ENCODE data around the gene DMD. TPM values are rescaled to one million over a fixed set of nuclear protein-coding genes. Genes with fewer than 3 reads are reported as not detected.

Gene DMD
- total and polyA plus RNA-seq, 2 donors from 2014 or later, result 4.2 to 17.9 TPM

GRCh38 chrX:31333165-31333831 lies 1878.1 kb downstream of the DMD start:
- H3K4me1 ChIP-seq (ENCODE audit: control insufficient read depth in 2 of 3, insufficient read depth in 2 of 3, low read depth in 1 of 3, low read length in 3 of 3), result no peaks in the 10 kb centered on the region
- no peak overlapping the region for H3K27ac ChIP-seq (ENCODE audit: low read depth in 2 of 2, low read length in 2 of 2)
- no peaks in the 10 kb centered on the region for H3K36me3 ChIP-seq (ENCODE audit: control insufficient read depth in 2 of 3, insufficient read depth in 3 of 3, low read length in 3 of 3)
- DNase-seq (no peak), FAIRE-seq (peak; percentile 98)
- TF ChIP-seq, protein P1, sequence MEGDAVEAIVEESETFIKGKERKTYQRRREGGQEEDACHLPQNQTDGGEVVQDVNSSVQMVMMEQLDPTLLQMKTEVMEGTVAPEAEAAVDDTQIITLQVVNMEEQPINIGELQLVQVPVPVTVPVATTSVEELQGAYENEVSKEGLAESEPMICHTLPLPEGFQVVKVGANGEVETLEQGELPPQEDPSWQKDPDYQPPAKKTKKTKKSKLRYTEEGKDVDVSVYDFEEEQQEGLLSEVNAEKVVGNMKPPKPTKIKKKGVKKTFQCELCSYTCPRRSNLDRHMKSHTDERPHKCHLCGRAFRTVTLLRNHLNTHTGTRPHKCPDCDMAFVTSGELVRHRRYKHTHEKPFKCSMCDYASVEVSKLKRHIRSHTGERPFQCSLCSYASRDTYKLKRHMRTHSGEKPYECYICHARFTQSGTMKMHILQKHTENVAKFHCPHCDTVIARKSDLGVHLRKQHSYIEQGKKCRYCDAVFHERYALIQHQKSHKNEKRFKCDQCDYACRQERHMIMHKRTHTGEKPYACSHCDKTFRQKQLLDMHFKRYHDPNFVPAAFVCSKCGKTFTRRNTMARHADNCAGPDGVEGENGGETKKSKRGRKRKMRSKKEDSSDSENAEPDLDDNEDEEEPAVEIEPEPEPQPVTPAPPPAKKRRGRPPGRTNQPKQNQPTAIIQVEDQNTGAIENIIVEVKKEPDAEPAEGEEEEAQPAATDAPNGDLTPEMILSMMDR (IDR thresholded peaks at IDR 0.05; ENCODE audit: borderline replicate concordance, extremely low read depth, insufficient read depth), result no peak
- H3K9me3 ChIP-seq (ENCODE audit: control insufficient read depth in 2 of 3, insufficient read depth in 1 of 3, low read length in 3 of 3), result no peaks in the 10 kb centered on the region
- no peaks in the 10 kb centered on the region for H3K27me3 ChIP-seq (ENCODE audit: control insufficient read depth, insufficient read depth, low read length)
- no peak overlapping the region for H3K4me3 ChIP-seq (ENCODE audit: low read length in 3 of 3)
- no peak overlapping the region for H3K9ac ChIP-seq (ENCODE audit: low read length in 3 of 3)
- intact Hi-C loops (cut with DNase I), result no loop called here

GRCh38 chrX:31331928-31332327 lies 1879.4 kb downstream of the DMD start:
- no peak overlapping the region for H3K27ac ChIP-seq (ENCODE audit: low read depth in 2 of 2, low read length in 2 of 2)
- FAIRE-seq (no peak), DNase-seq (no peak)
- no peak overlapping the region for H3K4me3 ChIP-seq (ENCODE audit: low read length in 3 of 3)
- H3K27me3 ChIP-seq (ENCODE audit: control insufficient read depth, insufficient read depth, low read length), result no peaks in the 10 kb centered on the region
- intact Hi-C loops (cut with DNase I), result no loop called here
- TF ChIP-seq, protein P1 (IDR thresholded peaks at IDR 0.05; ENCODE audit: borderline replicate concordance, extremely low read depth, insufficient read depth), result no peak
- H3K9me3 ChIP-seq (ENCODE audit: control insufficient read depth in 2 of 3, insufficient read depth in 1 of 3, low read length in 3 of 3), result no peaks in the 10 kb centered on the region
- H3K9ac ChIP-seq (ENCODE audit: low read length in 3 of 3), result no peak overlapping the region
- H3K4me1 ChIP-seq (ENCODE audit: control insufficient read depth in 2 of 3, insufficient read depth in 2 of 3, low read depth in 1 of 3, low read length in 3 of 3), result no peaks in the 10 kb centered on the region
- no peaks in the 10 kb centered on the region for H3K36me3 ChIP-seq (ENCODE audit: control insufficient read depth in 2 of 3, insufficient read depth in 3 of 3, low read length in 3 of 3)

DNA sequence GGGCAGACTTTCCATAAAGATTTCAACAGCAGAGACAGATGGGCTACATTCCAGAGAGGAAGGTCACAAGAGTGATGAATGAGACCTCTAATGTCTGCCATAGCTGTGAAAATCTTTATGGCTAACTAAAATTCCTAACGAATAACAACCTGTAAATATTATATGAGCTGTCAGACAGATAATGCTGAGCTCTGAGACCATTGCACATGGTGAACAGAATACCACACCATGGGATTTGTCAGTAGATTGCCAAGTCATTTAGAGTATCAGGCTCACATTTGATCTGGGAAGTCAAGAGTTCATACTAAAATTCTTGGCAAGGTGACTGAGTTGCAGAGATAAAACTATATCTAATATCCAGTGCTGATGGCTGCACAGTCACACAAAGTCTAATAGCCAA lies 1880.3 kb downstream of the DMD start:
- H3K27me3 ChIP-seq (ENCODE audit: control insufficient read depth, insufficient read depth, low read length), result no peaks in the 10 kb centered on the region
- TF ChIP-seq, protein P1 (IDR thresholded peaks at IDR 0.05; ENCODE audit: borderline replicate concordance, extremely low read depth, insufficient read depth), result no peak

GRCh38 chrX:31329298-31329697 lies 1882.1 kb downstream of the DMD start:
- FAIRE-seq, result no peak
- Histone ChIP-seq H3K4me1 (ENCODE audit: control insufficient read depth in 2 of 3, insufficient read depth in 2 of 3, low read depth in 1 of 3, low read length in 3 of 3) (no peaks in the 10 kb centered on the region), H3K27me3 (ENCODE audit: control insufficient read depth, insufficient read depth, low read length) (no peaks in the 10 kb centered on the region), H3K4me3 (ENCODE audit: low read length in 3 of 3) (no peak overlapping the region), H3K27ac (ENCODE audit: low read depth in 2 of 2, low read length in 2 of 2) (no peak overlapping the region), H3K36me3 (ENCODE audit: control insufficient read depth in 2 of 3, insufficient read depth in 3 of 3, low read length in 3 of 3) (no peaks in the 10 kb centered on the region), H3K9me3 (ENCODE audit: control insufficient read depth in 2 of 3, insufficient read depth in 1 of 3, low read length in 3 of 3) (no peaks in the 10 kb centered on the region), H3K9ac (ENCODE audit: low read length in 3 of 3) (no peak overlapping the region)
- TF ChIP-seq, protein P1 (IDR thresholded peaks at IDR 0.05; ENCODE audit: borderline replicate concordance, extremely low read depth, insufficient read depth), result no peak
- no peak for DNase-seq
- intact Hi-C loops (cut with DNase I), result no loop called here

More for the DNA sequence above, 1880.3 kb downstream of the DMD start:
- intact Hi-C loops (cut with DNase I), result no loop called here
- H3K9ac ChIP-seq (ENCODE audit: low read length in 3 of 3), result no peak overlapping the region
- FAIRE-seq (no peak), DNase-seq (no peak)
- H3K36me3 ChIP-seq (ENCODE audit: control insufficient read depth in 2 of 3, insufficient read depth in 3 of 3, low read length in 3 of 3), result no peaks in the 10 kb centered on the region
- no peaks in the 10 kb centered on the region for H3K9me3 ChIP-seq (ENCODE audit: control insufficient read depth in 2 of 3, insufficient read depth in 1 of 3, low read length in 3 of 3)
- H3K4me1 ChIP-seq (ENCODE audit: control insufficient read depth in 2 of 3, insufficient read depth in 2 of 3, low read depth in 1 of 3, low read length in 3 of 3), result no peaks in the 10 kb centered on the region
- H3K27ac ChIP-seq (ENCODE audit: low read depth in 2 of 2, low read length in 2 of 2), result no peak overlapping the region
- H3K4me3 ChIP-seq (ENCODE audit: low read length in 3 of 3), result no peak overlapping the region

Data from kidney (tissue), 14 donors.